ENCODE results near the gene PI4K2B. TPM values are rescaled to one million over a fixed set of nuclear protein-coding genes. Genes with fewer than 3 reads are reported as not detected.

The PI4K2B gene
- total RNA-seq, 4 donors from 2014 or later = 17.2 to 85.0 (median 28.7) TPM

DNA sequence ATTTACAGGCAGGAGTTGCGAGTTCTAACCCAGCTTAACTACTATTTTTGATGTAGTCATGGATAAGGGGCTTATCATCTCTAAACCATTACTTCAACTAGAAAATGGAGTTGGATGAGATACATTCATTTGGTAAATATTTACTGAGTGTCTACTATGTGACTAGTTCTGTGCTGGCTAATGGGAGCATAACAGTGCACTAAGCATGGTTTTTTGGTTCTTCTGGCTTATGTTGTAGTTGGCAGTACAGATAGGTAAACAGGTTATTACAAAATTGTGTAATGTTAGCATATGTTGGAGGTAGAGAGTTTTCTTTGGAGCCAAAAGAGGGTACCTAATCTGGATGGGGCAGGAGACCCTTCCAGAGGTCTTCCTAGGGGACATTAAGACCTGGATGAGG lies 25.8 kb upstream of the PI4K2B start:
- 93 to 100% methylated on average over 1 of the region's 1 CpG for WGBS, 2 donors (ENCODE audit: low coverage in 1 of 2)

GRCh38 chr4:25209702-25210101 lies 24.1 kb upstream of the PI4K2B start:
- Histone ChIP-seq H3K4me1 (no peaks in the 10 kb centered on the region), H3K27me3 (no peaks in the 10 kb centered on the region), H3K9me3 (peaks cover 0 to 4% of the 10 kb centered on the region in 2 donors), H3K27ac (no peak overlapping the region), H3K4me3 (no peak overlapping the region), H3K36me3 (no peaks in the 10 kb centered on the region)
- in situ Hi-C loops (cut with MboI; ENCODE audit: low pct_ligation_motif_present in 1 of 4, low pct_unique_long_range_greater_than_20kb in 1 of 4, low sequenced_read_pairs in 3 of 4) = loop anchor here in 1 of 4 donors (25.0 kb wide), 1 partner anchor 103 kb away; the partner anchor contains the start of gene ZCCHC4
- TF ChIP-seq, protein P1, sequence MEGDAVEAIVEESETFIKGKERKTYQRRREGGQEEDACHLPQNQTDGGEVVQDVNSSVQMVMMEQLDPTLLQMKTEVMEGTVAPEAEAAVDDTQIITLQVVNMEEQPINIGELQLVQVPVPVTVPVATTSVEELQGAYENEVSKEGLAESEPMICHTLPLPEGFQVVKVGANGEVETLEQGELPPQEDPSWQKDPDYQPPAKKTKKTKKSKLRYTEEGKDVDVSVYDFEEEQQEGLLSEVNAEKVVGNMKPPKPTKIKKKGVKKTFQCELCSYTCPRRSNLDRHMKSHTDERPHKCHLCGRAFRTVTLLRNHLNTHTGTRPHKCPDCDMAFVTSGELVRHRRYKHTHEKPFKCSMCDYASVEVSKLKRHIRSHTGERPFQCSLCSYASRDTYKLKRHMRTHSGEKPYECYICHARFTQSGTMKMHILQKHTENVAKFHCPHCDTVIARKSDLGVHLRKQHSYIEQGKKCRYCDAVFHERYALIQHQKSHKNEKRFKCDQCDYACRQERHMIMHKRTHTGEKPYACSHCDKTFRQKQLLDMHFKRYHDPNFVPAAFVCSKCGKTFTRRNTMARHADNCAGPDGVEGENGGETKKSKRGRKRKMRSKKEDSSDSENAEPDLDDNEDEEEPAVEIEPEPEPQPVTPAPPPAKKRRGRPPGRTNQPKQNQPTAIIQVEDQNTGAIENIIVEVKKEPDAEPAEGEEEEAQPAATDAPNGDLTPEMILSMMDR (IDR thresholded peaks at IDR 0.05) = no peak
- TF ChIP-seq EP300 (IDR thresholded peaks at IDR 0.05; ENCODE audit: low read depth) (no peak), POLR2A (IDR thresholded peaks at IDR 0.05) (no peak), POLR2AphosphoS5 (IDR thresholded peaks at IDR 0.05) (no peak)
- no peak for DNase-seq
- 83 to 89% methylated on average over 1 of the region's 1 CpG for WGBS, 2 donors (ENCODE audit: low coverage in 1 of 2)
- intact Hi-C loops (cut with DNase I; ENCODE audit: low total_unique reads) = no loop called here

More for the DNA sequence above, 25.8 kb upstream of the PI4K2B start:
- Histone ChIP-seq H3K4me1 (no peaks in the 10 kb centered on the region), H3K27me3 (no peaks in the 10 kb centered on the region), H3K27ac (no peak overlapping the region), H3K4me3 (no peak overlapping the region), H3K36me3 (no peaks in the 10 kb centered on the region), H3K9me3 (peaks cover 0 to 4% of the 10 kb centered on the region in 2 donors)
- intact Hi-C loops (cut with DNase I; ENCODE audit: low total_unique reads) = no loop called here
- TF ChIP-seq EP300 (IDR thresholded peaks at IDR 0.05; ENCODE audit: low read depth) = no peak
- no peak for TF ChIP-seq POLR2A (IDR thresholded peaks at IDR 0.05)
- TF ChIP-seq POLR2AphosphoS5 (IDR thresholded peaks at IDR 0.05) = no peak
- TF ChIP-seq, protein P1 (IDR thresholded peaks at IDR 0.05) = no peak
- in situ Hi-C loops (cut with MboI; ENCODE audit: low pct_ligation_motif_present in 1 of 4, low pct_unique_long_range_greater_than_20kb in 1 of 4, low sequenced_read_pairs in 3 of 4) = loop anchor here in 1 of 4 donors (25.0 kb wide), 1 partner anchor 104 kb away; the partner anchor contains the start of gene ZCCHC4
- no peak for DNase-seq

- 93 to 96% methylated on average over 2 to 3 of the region's 3 CpGs for WGBS, 2 donors (ENCODE audit: low coverage in 1 of 2)
- Histone ChIP-seq H3K27me3 (no peaks in the 10 kb centered on the region), H3K4me3 (no peak overlapping the region), H3K36me3 (no peaks in the 10 kb centered on the region), H3K27ac (no peak overlapping the region), H3K4me1 (no peaks in the 10 kb centered on the region), H3K9me3 (peaks cover 0 to 4% of the 10 kb centered on the region in 2 donors)
- DNase-seq = no peak
- TF ChIP-seq POLR2A (IDR thresholded peaks at IDR 0.05) = no peak
- TF ChIP-seq POLR2AphosphoS5 (IDR thresholded peaks at IDR 0.05) = no peak
- TF ChIP-seq, protein P1 (IDR thresholded peaks at IDR 0.05) = no peak
- no peak for TF ChIP-seq EP300 (IDR thresholded peaks at IDR 0.05; ENCODE audit: low read depth)
- intact Hi-C loops (cut with DNase I; ENCODE audit: low total_unique reads) = no loop called here
- in situ Hi-C loops (cut with MboI; ENCODE audit: low pct_ligation_motif_present in 1 of 4, low pct_unique_long_range_greater_than_20kb in 1 of 4, low sequenced_read_pairs in 3 of 4) = loop anchor here in 1 of 4 donors (25.0 kb wide), 1 partner anchor 101 kb away; the partner anchor contains the start of gene ZCCHC4
Measured at GRCh38 chr4:25211721-25212120, 22.1 kb upstream of the PI4K2B start.

GRCh38 chr4:25212822-25213221 lies 21.0 kb upstream of the PI4K2B start:
- DNase-seq = no peak
- Histone ChIP-seq H3K36me3 (no peaks in the 10 kb centered on the region), H3K9me3 (peaks cover 0 to 4% of the 10 kb centered on the region in 2 donors), H3K4me1 (no peaks in the 10 kb centered on the region), H3K27ac (no peak overlapping the region), H3K27me3 (no peaks in the 10 kb centered on the region), H3K4me3 (no peak overlapping the region)
- in situ Hi-C loops (cut with MboI; ENCODE audit: low pct_ligation_motif_present in 1 of 4, low pct_unique_long_range_greater_than_20kb in 1 of 4, low sequenced_read_pairs in 3 of 4) (loop anchor here in 1 of 4 donors (25.0 kb wide), 1 partner anchor 99 kb away; the partner anchor contains the start of gene ZCCHC4), intact Hi-C loops (cut with DNase I; ENCODE audit: low total_unique reads) (no loop called here)
- TF ChIP-seq POLR2A (IDR thresholded peaks at IDR 0.05) (no peak), EP300 (IDR thresholded peaks at IDR 0.05; ENCODE audit: low read depth) (no peak), POLR2AphosphoS5 (IDR thresholded peaks at IDR 0.05) (no peak)
- TF ChIP-seq, protein P1 (IDR thresholded peaks at IDR 0.05) = no peak
- 95% methylated on average over 1 of the region's 1 CpG; no CpG with 5 or more reads in 1 of the 2 donors for WGBS, 2 donors (ENCODE audit: low coverage in 1 of 2)

Data from transverse colon (tissue), 4 donors.